HG03442 (cell line): ENCODE results near the gene TBX21.

ENCODE experiments used
- ATAC-seq: cut with Tn5 transposase; IDR thresholded peaks from one replicate; pipeline ENCODE4 v1.9.1; 2021; ENCODE audit warnings: mild to moderate bottlenecking, moderate library complexity; ENCODE audit not compliant: unreplicated experiment

The TBX21 gene

GRCh38 chr17:47733047-47733673 is at the start of gene TBX21:
TBX21 (plus strand) TSS chr17:47733236; CDS start chr17:47733455, 219 bp downstream.
- ATAC-seq: peak; percentile 61

- no peak for ATAC-seq
Observed at GRCh38 chr17:47684025-47684424, 49.0 kb upstream of the TBX21 start.

- ATAC-seq: no peak
Observed at GRCh38 chr17:47684535-47685193, 48.4 kb upstream of the TBX21 start.

GRCh38 chr17:47685556-47686275 is 47.3 kb upstream of the TBX21 start:
- no peak for ATAC-seq

GRCh38 chr17:47686276-47686635 is 46.8 kb upstream of the TBX21 start:
- no peak for ATAC-seq

- no peak for ATAC-seq
Observed at GRCh38 chr17:47686664-47687327, 46.2 kb upstream of the TBX21 start.

- ATAC-seq: no peak
Observed at GRCh38 chr17:47687328-47687690, 45.7 kb upstream of the TBX21 start.

GRCh38 chr17:47687748-47688147 is 45.3 kb upstream of the TBX21 start:
- ATAC-seq: no peak

- no peak for ATAC-seq
Observed at GRCh38 chr17:47690121-47690520, 42.9 kb upstream of the TBX21 start.

GRCh38 chr17:47692137-47692894 is 40.7 kb upstream of the TBX21 start:
- ATAC-seq: no peak

- ATAC-seq: no peak
Observed at GRCh38 chr17:47692895-47693730, 39.9 kb upstream of the TBX21 start.

GRCh38 chr17:47693731-47694580 is 39.1 kb upstream of the TBX21 start, which contains the start of gene TBKBP1:
TBKBP1 (plus strand) TSS chr17:47694161; CDS start chr17:47696113, 1,952 bp downstream.
- ATAC-seq: no peak

- no peak for ATAC-seq
Observed at GRCh38 chr17:47694581-47695428, 38.2 kb upstream of the TBX21 start.

- ATAC-seq: no peak
Observed at GRCh38 chr17:47695429-47696376, 37.3 kb upstream of the TBX21 start.

GRCh38 chr17:47696717-47697642 is 36.1 kb upstream of the TBX21 start:
- no peak for ATAC-seq
